ENCODE data around the gene UMODL1. TPM values are rescaled to one million over a fixed set of nuclear protein-coding genes. Genes with fewer than 3 reads are reported as not detected.

The UMODL1 gene
- total and polyA plus RNA-seq, 3 experiments from 2014 or later, result 0.07 TPM; not detected in 2

- H3K36me3 Mint-ChIP-seq, result no peaks in the 10 kb centered on the region
- Histone ChIP-seq H3K36me3 (ENCODE audit: insufficient read depth, low read length) (no peaks in the 10 kb centered on the region), H3K4me3 (ENCODE audit: low read length) (no peak overlapping the region), H3K4me1 (ENCODE audit: insufficient read depth, low read length) (no peaks in the 10 kb centered on the region), H3K27ac (ENCODE audit: low read depth, low read length) (no peak overlapping the region), H3K9me3 (ENCODE audit: low read length) (no peaks in the 10 kb centered on the region), H3K27me3 (ENCODE audit: insufficient read depth, low read length, poor library complexity, severe bottlenecking) (no peaks in the 10 kb centered on the region)
- no peak overlapping the region for H3K4me3 Mint-ChIP-seq
- H3K9me3 Mint-ChIP-seq, result no peaks in the 10 kb centered on the region
- no peak for DNase-seq
- POLR2A ChIA-PET, result no interaction called here
- CTCF ChIA-PET, result interaction anchor here (1.0 to 1.2 kb wide), 2 partner anchors 11 to 15 kb away, joined by 3 read pairs; no protein-coding TSS in a partner anchor
- peaks cover 0 to 6% (median 2%) of the 10 kb centered on the region in 3 donors for H3K4me1 Mint-ChIP-seq
- peak overlapping the region in 1 of 8 donors; percentile 83 for H3K27ac Mint-ChIP-seq
- H3K27me3 Mint-ChIP-seq, result peaks cover 0 to 5% of the 10 kb centered on the region in 2 donors
Measured at GRCh38 chr21:42048870-42049577, 22.1 kb upstream of the UMODL1 start.

DNA sequence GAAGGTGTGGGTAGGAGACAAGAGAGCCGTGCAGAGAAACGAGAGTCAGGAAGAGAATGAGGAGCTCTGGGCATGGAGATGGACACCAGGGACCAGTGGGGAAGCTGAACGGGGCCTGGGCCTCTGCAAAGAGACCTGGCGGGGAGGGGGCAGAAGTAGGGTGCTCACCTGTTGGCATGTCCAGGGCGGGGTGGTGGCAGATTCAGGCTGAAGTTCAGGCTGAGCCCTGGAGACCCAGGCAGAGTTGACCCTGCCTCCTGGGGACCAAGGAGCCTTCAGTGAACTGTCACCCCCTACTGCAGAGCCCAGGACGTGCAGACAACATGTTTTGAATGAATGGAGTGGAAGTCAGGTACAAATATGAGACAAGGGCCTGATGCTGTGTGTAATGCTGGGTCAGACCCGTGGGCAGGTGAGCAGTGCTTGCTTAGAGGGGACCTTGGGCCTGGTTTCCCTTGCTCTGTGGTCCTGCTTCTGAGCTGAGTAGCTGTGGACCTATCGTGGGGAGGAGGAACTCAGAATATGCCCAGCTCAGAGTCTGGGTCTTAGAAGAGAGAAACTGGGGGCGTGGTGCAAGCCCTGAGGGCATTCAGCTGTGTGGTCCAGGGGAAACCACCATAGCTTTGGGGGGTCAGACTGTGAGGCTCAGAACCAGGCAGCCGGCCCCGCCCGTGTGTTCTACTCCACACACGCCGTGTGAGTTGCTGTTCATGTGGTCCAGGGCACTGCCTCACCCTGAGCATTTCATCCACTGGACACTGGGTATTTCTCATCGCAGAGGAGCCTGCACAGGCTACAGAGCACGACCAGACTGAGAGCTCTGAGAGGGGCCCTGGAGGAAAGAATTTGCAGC is 21.3 kb upstream of the UMODL1 start:
- no peaks in the 10 kb centered on the region for H3K36me3 Mint-ChIP-seq
- H3K4me3 Mint-ChIP-seq, result no peak overlapping the region
- no peaks in the 10 kb centered on the region for H3K9me3 Mint-ChIP-seq
- peaks cover 0 to 5% of the 10 kb centered on the region in 2 donors for H3K27me3 Mint-ChIP-seq
- peaks cover 0 to 6% (median 2%) of the 10 kb centered on the region in 3 donors for H3K4me1 Mint-ChIP-seq
- no peak overlapping the region for H3K27ac ChIP-seq (ENCODE audit: low read depth, low read length)
- no peaks in the 10 kb centered on the region for H3K4me1 ChIP-seq (ENCODE audit: insufficient read depth, low read length)
- H3K27me3 ChIP-seq (ENCODE audit: insufficient read depth, low read length, poor library complexity, severe bottlenecking), result no peaks in the 10 kb centered on the region
- DNase-seq, result peak in 1 of 5 donors; percentile 14
- H3K27ac Mint-ChIP-seq, result peak overlapping the region in 1 of 8 donors; percentile 83
- no peaks in the 10 kb centered on the region for H3K9me3 ChIP-seq (ENCODE audit: low read length)
- H3K36me3 ChIP-seq (ENCODE audit: insufficient read depth, low read length), result no peaks in the 10 kb centered on the region
- ChIA-PET CTCF (interaction anchor here (0.9 to 1.2 kb wide), 2 partner anchors 14 kb away, joined by 3 read pairs; no protein-coding TSS in a partner anchor), POLR2A (no interaction called here)
- no peak overlapping the region for H3K4me3 ChIP-seq (ENCODE audit: low read length)

DNA sequence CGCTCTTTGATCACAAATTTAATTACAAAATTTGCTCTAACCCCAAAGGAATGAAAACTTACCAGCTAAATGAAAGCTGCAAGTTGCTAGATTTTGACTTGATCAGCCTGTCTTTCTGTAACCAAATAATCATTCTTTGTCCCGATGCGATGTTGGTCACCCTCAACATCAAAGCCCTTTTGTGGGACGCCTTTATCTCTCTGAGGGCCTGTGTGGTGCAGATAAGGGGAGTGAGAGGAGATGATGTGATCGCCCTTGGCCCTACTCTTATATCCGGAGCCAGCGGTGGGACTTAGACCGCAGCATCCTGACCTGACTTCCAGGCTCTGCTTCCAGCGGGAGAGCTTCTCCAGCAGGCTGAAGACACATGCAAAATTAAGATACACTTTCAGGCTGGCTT is 19.3 kb upstream of the UMODL1 start:
- H3K36me3 ChIP-seq (ENCODE audit: insufficient read depth, low read length), result no peaks in the 10 kb centered on the region
- peaks cover 0 to 6% (median 2%) of the 10 kb centered on the region in 3 donors for H3K4me1 Mint-ChIP-seq
- H3K27me3 ChIP-seq (ENCODE audit: insufficient read depth, low read length, poor library complexity, severe bottlenecking), result no peaks in the 10 kb centered on the region
- no peaks in the 10 kb centered on the region for H3K36me3 Mint-ChIP-seq
- no peak overlapping the region for H3K27ac ChIP-seq (ENCODE audit: low read depth, low read length)
- H3K4me3 ChIP-seq (ENCODE audit: low read length), result no peak overlapping the region
- H3K27me3 Mint-ChIP-seq, result peaks cover 0 to 4% of the 10 kb centered on the region in 2 donors
- H3K9me3 Mint-ChIP-seq, result no peaks in the 10 kb centered on the region
- DNase-seq, result no peak
- no peaks in the 10 kb centered on the region for H3K4me1 ChIP-seq (ENCODE audit: insufficient read depth, low read length)
- no peak overlapping the region for H3K27ac Mint-ChIP-seq
- POLR2A ChIA-PET, result no interaction called here
- no peaks in the 10 kb centered on the region for H3K9me3 ChIP-seq (ENCODE audit: low read length)
- CTCF ChIA-PET, result interaction anchor here (0.9 kb wide), 1 partner anchor 56 kb away, joined by 3 read pairs; no protein-coding TSS in a partner anchor
- no peak overlapping the region for H3K4me3 Mint-ChIP-seq

- CTCF ChIA-PET, result interaction anchor here (1.0 to 1.8 kb wide), 2 partner anchors 52 to 53 kb away, joined by 3 to 7 read pairs; no protein-coding TSS in a partner anchor
- no peak for DNase-seq
Measured at GRCh38 chr21:42055425-42055824, 15.7 kb upstream of the UMODL1 start.

DNA sequence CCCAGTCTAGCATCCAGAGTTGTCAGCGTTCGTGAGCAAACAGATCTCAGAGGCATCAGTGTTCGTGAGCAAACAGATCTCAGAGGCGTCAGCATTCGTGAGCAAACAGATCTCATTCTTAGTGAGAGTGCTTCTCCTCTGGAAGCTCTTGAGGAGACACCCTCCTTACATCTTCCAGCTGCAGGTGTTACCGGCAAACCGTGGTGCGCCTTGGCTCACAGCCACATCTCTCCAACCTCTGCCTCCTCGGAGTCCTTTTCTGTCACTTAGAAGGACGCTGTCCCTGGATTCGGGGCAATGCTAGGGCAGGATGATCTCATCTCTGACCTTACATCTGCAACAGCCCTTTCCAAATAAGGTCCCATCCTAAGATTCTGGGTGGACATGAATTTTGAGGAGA is 14.6 kb upstream of the UMODL1 start:
- H3K27me3 Mint-ChIP-seq, result peaks cover 0 to 1% of the 10 kb centered on the region in 2 donors
- no peaks in the 10 kb centered on the region for H3K36me3 ChIP-seq (ENCODE audit: insufficient read depth, low read length)
- no peaks in the 10 kb centered on the region for H3K36me3 Mint-ChIP-seq
- no peak overlapping the region for H3K27ac ChIP-seq (ENCODE audit: low read depth, low read length)
- H3K4me3 ChIP-seq (ENCODE audit: low read length), result no peak overlapping the region
- peak in 1 of 5 donors; percentile 8 for DNase-seq
- H3K9me3 ChIP-seq (ENCODE audit: low read length), result no peaks in the 10 kb centered on the region
- ChIA-PET POLR2A (no interaction called here), CTCF (interaction anchor here (1.0 kb wide), 1 partner anchor 51 kb away, joined by 3 read pairs; no protein-coding TSS in a partner anchor)
- H3K27me3 ChIP-seq (ENCODE audit: insufficient read depth, low read length, poor library complexity, severe bottlenecking), result no peaks in the 10 kb centered on the region
- no peak overlapping the region for H3K27ac Mint-ChIP-seq
- H3K4me1 ChIP-seq (ENCODE audit: insufficient read depth, low read length), result peaks cover 8% of the 10 kb centered on the region
- H3K4me1 Mint-ChIP-seq, result peaks cover 8 to 25% (median 15%) of the 10 kb centered on the region in 3 donors
- no peak overlapping the region for H3K4me3 Mint-ChIP-seq
- no peaks in the 10 kb centered on the region for H3K9me3 Mint-ChIP-seq

More at GRCh38 chr21:42055425-42055824, 15.7 kb upstream of the UMODL1 start:
- Histone ChIP-seq H3K9me3 (ENCODE audit: low read length) (no peaks in the 10 kb centered on the region), H3K27ac (ENCODE audit: low read depth, low read length) (no peak overlapping the region), H3K27me3 (ENCODE audit: insufficient read depth, low read length, poor library complexity, severe bottlenecking) (no peaks in the 10 kb centered on the region), H3K4me3 (ENCODE audit: low read length) (no peak overlapping the region), H3K4me1 (ENCODE audit: insufficient read depth, low read length) (no peaks in the 10 kb centered on the region), H3K36me3 (ENCODE audit: insufficient read depth, low read length) (no peaks in the 10 kb centered on the region)
- POLR2A ChIA-PET, result no interaction called here
- Mint-ChIP-seq H3K36me3 (no peaks in the 10 kb centered on the region), H3K4me3 (no peak overlapping the region), H3K27me3 (peaks cover 0 to 1% of the 10 kb centered on the region in 2 donors), H3K9me3 (no peaks in the 10 kb centered on the region), H3K4me1 (peaks cover 2 to 15% (median 7%) of the 10 kb centered on the region in 3 donors), H3K27ac (peak overlapping the region in 2 of 8 donors; percentile 66 to 71)

DNA sequence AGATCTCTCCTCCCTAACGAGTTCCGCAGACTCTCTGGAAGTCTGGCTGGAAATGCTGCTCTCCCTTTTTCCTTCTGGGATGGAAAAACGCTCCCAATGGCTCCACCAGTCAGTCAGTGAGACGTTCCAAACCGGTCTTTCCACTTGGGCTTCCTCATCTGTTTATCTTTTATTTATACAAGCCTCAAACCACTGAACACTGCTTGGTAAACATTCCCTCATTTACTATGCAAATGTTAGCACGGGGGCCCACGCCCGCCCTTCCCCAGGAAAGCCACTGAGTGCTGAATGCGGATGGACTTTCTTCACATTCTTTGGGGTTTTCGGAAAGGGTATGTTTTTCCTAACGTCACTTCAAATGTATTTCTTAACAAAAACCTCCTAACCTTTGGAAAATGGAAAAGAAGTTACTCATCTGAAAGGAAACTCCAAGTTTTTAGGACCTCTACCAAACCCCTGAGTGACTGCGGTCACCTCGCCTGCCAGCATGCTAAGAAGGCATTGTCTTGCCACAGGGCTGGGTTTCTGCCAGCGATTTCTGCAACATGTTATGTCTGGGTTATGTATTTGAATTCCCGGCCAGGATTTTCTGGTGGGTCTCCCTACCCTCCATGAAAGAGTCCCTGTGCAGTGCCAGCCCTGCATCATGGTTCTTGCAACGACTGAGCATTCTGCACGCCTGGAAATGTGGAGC is 14.0 kb upstream of the UMODL1 start:
- peak in 1 of 5 donors; percentile 33 for DNase-seq
- H3K4me1 ChIP-seq (ENCODE audit: insufficient read depth, low read length), result peaks cover 15% of the 10 kb centered on the region
- Mint-ChIP-seq H3K9me3 (no peaks in the 10 kb centered on the region), H3K4me1 (peaks cover 13 to 27% (median 22%) of the 10 kb centered on the region in 3 donors), H3K36me3 (no peaks in the 10 kb centered on the region), H3K27ac (peak overlapping the region in 2 of 8 donors; percentile 2 to 26), H3K4me3 (no peak overlapping the region), H3K27me3 (peaks cover 0 to 1% of the 10 kb centered on the region in 2 donors)
- H3K27ac ChIP-seq (ENCODE audit: low read depth, low read length), result no peak overlapping the region
- CTCF ChIA-PET, result interaction anchor here (1.1 kb wide), 1 partner anchor 50 kb away, joined by 4 read pairs; no protein-coding TSS in a partner anchor
- no peaks in the 10 kb centered on the region for H3K9me3 ChIP-seq (ENCODE audit: low read length)
- H3K4me3 ChIP-seq (ENCODE audit: low read length), result no peak overlapping the region
- no peaks in the 10 kb centered on the region for H3K27me3 ChIP-seq (ENCODE audit: insufficient read depth, low read length, poor library complexity, severe bottlenecking)
- H3K36me3 ChIP-seq (ENCODE audit: insufficient read depth, low read length), result no peaks in the 10 kb centered on the region
- POLR2A ChIA-PET, result no interaction called here

- DNase-seq, result peak in 1 of 5 donors; percentile 9
- Histone ChIP-seq H3K4me1 (ENCODE audit: insufficient read depth, low read length) (peaks cover 20% of the 10 kb centered on the region), H3K27me3 (ENCODE audit: insufficient read depth, low read length, poor library complexity, severe bottlenecking) (no peaks in the 10 kb centered on the region), H3K4me3 (ENCODE audit: low read length) (no peak overlapping the region), H3K36me3 (ENCODE audit: insufficient read depth, low read length) (no peaks in the 10 kb centered on the region), H3K27ac (ENCODE audit: low read depth, low read length) (no peak overlapping the region), H3K9me3 (ENCODE audit: low read length) (no peaks in the 10 kb centered on the region)
- peaks cover 0 to 1% of the 10 kb centered on the region in 2 donors for H3K27me3 Mint-ChIP-seq
- no peak overlapping the region for H3K4me3 Mint-ChIP-seq
- H3K36me3 Mint-ChIP-seq, result peaks cover 0 to under 1% (median 0%) of the 10 kb centered on the region in 3 donors
- peaks cover 21 to 35% (median 30%) of the 10 kb centered on the region in 3 donors for H3K4me1 Mint-ChIP-seq
- peak overlapping the region in 1 of 8 donors; percentile 26 for H3K27ac Mint-ChIP-seq
- POLR2A ChIA-PET, result no interaction called here
- no peaks in the 10 kb centered on the region for H3K9me3 Mint-ChIP-seq
- CTCF ChIA-PET, result interaction anchor here (1.1 kb wide), 1 partner anchor 49 kb away, joined by 4 read pairs; no protein-coding TSS in a partner anchor
Measured at GRCh38 chr21:42057851-42058437, 13.2 kb upstream of the UMODL1 start.
